Left ventricle myocardium inferior (tissue), 1 donor: ENCODE results near the gene FAM120B. TPM values are rescaled to one million over a fixed set of nuclear protein-coding genes. Genes with fewer than 3 reads are reported as not detected.

Experiments used
- DNase-seq: peaks from one replicate; pipeline ENCODE4 v3.0.0-alpha.2; 2020
- H3K27ac ChIP-seq: fragments of 200-600 bp; replicated peaks from 2 replicates; pipeline ENCODE4 v1.8.0; 2021
- H3K27me3 ChIP-seq: fragments of 200-600 bp; 2 replicates; pipeline ENCODE4 v1.8.0; 2021; ENCODE audit warnings: low read depth
- H3K36me3 ChIP-seq: fragments of 200-600 bp; 2 replicates; pipeline ENCODE4 v1.8.0; 2021
- H3K4me1 ChIP-seq: fragments of 200-600 bp; 2 replicates; pipeline ENCODE4 v1.8.0; 2021
- H3K4me3 ChIP-seq: fragments of 200-600 bp; 2 replicates; pipeline ENCODE4 v1.8.0; 2021; ENCODE audit warnings: mild to moderate bottlenecking, moderate library complexity
- H3K9me3 ChIP-seq: fragments of 200-600 bp; replicated peaks from 2 replicates; pipeline ENCODE4 v1.8.0; 2021
- intact Hi-C: fragments of 100-400 bp; cut with micrococcal nuclease; formaldehyde crosslinking; loops from one replicate; pipeline ENCODE4 v1.11.0; 2022
- total RNA-seq: library from RNA; stranded (reverse); fragmentation: NEBNext Ultra II Directional; extraction: Animal tissue kit (Norgen Biotek cat#: 25700); gene quantifications from one replicate; pipeline ENCODE4 v1.2.1, GENCODE V29; 2021
- TF ChIP-seq, protein P1 (sequence below): fragments of 200-600 bp; IDR thresholded peaks from 2 replicates; pipeline ENCODE4 v1.8.0; 2021; ENCODE audit warnings: antibody characterized with exemption, mild to moderate bottlenecking, borderline replicate concordance
- donor health status: DM: no; HTN: yes; CAD: no; lungs with severe emphysema.

Gene FAM120B
- total RNA-seq, 1 donor from 2014 or later: 20.1 TPM

DNA sequence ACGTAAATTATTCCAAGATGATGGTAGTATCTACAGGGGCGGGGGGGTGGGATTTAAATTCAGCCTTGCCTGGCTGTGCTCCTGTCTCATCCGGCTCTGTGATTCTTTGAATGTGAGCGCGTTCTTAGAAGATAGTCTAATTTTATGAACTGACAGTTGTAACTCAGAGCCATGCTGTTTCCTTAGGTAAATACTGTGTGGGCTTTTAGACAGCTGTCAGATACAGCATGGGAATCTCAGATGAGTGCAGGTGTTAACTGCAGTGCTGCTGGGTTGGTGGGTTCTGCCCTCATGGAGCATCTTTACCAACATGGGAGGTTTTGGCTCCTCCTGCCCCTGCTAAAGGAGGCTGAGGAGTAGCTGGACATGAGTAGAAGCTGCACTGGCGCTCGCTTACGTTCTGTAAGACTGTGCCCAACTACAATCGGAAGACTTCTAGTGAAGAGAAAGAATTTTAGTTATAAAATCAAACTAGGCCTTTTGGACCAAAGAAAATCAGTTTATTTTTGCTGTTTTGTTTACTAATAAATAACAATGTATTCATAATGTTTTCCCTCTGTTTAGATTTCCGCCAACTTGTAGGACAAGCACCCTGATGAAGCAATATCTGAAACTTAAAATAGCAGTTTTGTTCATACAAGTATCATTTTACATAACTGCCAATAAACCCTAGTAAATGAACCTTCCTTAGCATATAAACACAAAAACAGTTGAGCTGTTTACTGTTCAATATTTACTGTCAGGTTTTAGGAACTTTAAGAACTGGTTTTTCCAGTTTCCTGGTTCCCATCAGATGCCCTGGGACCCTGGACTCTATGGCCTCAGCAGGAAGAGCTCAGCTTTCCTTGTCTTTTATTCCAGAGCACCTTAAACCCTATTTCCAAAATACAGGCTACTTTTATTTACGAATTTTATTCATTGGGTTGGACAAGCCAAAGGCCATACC is 66.1 kb downstream of the FAM120B start:
- DNase-seq: no peak
- intact Hi-C loops: no loop called here
- no peak overlapping the region for H3K27ac ChIP-seq

DNA sequence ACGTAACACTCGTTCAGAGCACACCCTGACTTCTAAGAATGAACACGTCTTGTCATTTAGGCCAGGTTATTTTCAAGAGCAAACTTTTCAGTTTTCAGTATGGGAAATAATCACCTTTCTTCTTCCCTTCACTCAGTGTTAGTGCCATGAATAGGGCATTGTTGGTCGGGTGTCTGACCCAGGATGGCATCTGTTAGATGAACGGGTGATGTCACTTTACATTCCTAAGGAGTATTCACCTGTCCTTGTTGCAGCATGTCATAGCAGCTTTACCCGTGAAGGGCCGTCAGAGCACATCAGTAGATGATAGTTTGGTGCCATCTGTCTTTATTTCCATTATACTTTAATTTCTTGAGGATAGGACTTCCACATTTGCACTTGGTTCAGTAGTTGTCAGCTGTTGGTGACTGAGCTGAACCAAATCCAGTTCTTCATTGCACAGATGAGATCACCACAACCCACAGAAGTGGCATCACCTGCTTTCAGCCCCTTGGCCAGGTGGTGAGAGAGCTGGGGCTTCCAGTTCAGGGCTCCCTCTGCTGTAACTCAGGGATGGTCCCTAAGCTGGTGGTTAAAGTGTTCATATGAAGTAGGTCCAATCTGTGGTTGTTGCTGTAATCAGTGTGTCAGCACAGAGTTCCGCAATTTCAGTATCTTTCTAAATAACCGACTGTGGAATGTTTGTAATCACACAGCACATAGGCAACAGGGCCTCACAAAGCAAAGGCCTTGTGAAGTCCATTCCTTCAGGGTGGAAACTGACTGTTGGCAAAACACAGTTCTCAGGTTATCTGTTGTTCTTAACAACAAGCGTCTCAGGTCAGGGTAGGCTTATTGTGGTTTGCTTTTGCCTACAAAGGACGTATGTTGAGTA is 68.2 kb downstream of the FAM120B start:
- Histone ChIP-seq H3K4me1 (peaks cover 12% of the 10 kb centered on the region), H3K27ac (no peak overlapping the region), H3K27me3 (no peaks in the 10 kb centered on the region), H3K4me3 (no peak overlapping the region), H3K9me3 (no peaks in the 10 kb centered on the region), H3K36me3 (peaks cover 31% of the 10 kb centered on the region)
- no peak for DNase-seq
- TF ChIP-seq, protein P1, sequence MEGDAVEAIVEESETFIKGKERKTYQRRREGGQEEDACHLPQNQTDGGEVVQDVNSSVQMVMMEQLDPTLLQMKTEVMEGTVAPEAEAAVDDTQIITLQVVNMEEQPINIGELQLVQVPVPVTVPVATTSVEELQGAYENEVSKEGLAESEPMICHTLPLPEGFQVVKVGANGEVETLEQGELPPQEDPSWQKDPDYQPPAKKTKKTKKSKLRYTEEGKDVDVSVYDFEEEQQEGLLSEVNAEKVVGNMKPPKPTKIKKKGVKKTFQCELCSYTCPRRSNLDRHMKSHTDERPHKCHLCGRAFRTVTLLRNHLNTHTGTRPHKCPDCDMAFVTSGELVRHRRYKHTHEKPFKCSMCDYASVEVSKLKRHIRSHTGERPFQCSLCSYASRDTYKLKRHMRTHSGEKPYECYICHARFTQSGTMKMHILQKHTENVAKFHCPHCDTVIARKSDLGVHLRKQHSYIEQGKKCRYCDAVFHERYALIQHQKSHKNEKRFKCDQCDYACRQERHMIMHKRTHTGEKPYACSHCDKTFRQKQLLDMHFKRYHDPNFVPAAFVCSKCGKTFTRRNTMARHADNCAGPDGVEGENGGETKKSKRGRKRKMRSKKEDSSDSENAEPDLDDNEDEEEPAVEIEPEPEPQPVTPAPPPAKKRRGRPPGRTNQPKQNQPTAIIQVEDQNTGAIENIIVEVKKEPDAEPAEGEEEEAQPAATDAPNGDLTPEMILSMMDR: no peak
- intact Hi-C loops: no loop called here

More for the DNA sequence above, 66.1 kb downstream of the FAM120B start:
- Histone ChIP-seq H3K27me3 (no peaks in the 10 kb centered on the region), H3K36me3 (peaks cover 42% of the 10 kb centered on the region), H3K4me3 (no peak overlapping the region), H3K4me1 (no peaks in the 10 kb centered on the region), H3K9me3 (no peaks in the 10 kb centered on the region)
- TF ChIP-seq, protein P1: no peak

DNA sequence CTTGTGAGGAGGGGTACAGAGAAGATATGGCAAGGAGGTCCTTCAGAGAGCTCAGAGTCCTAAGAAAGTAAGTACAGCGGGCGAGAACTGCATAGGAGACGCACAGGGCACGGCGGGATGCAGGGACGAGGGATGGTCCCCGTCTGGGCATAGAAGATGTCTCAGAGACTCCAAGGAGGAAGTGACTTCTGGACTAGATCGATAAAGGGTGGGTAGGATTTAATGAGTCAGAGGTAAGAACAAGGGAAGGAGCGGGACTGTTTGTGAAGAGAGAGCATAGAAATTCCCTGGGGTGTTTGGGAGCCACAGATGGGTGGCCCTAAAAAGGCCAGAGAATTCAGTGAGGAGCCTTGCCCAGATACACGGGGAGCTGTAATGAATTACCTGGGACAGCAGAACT is 69.1 kb downstream of the FAM120B start:
- peaks cover 23% of the 10 kb centered on the region for H3K36me3 ChIP-seq
- no peak for DNase-seq
- no peaks in the 10 kb centered on the region for H3K9me3 ChIP-seq
- no peak overlapping the region for H3K27ac ChIP-seq
- intact Hi-C loops: no loop called here
- H3K4me3 ChIP-seq: no peak overlapping the region
- peaks cover 12% of the 10 kb centered on the region for H3K4me1 ChIP-seq
- no peaks in the 10 kb centered on the region for H3K27me3 ChIP-seq
- TF ChIP-seq, protein P1: no peak

DNA sequence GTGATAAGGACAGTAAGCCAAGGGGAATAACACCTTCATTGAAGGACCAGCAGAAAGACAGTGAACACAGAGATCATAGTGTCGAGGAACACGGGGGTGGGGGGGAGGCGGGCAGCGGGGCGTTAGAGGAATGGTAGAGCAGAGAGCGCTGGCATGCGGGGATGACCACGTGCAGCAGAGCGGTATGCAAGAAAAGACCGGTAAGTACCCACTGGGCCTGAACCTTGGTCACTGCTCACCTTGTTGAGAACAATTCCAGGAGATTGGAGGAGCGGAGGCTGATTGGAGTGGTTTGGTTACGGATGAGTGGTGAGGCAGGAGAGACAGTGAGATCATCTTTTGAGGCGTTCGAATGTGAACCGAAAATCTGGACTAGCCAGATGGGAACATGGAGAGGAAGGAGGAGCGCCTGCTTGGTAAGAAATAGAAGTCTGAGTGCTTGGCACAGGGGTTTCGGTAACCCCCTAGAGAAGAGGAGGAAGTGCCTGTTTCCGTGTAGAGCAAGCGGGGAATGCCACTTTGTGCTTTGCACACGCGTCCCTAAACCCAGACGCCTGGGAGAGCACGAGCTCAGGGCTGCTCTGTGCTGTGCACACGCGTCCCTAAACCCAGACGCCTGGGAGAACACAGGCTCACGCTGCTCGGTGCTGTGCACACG is 70.0 kb downstream of the FAM120B start:
- intact Hi-C loops: no loop called here
- no peak overlapping the region for H3K27ac ChIP-seq
- no peaks in the 10 kb centered on the region for H3K9me3 ChIP-seq
- no peaks in the 10 kb centered on the region for H3K27me3 ChIP-seq
- peaks cover 12% of the 10 kb centered on the region for H3K4me1 ChIP-seq
- no peak for DNase-seq
- TF ChIP-seq, protein P1: no peak
- no peak overlapping the region for H3K4me3 ChIP-seq
- peaks cover 16% of the 10 kb centered on the region for H3K36me3 ChIP-seq

DNA sequence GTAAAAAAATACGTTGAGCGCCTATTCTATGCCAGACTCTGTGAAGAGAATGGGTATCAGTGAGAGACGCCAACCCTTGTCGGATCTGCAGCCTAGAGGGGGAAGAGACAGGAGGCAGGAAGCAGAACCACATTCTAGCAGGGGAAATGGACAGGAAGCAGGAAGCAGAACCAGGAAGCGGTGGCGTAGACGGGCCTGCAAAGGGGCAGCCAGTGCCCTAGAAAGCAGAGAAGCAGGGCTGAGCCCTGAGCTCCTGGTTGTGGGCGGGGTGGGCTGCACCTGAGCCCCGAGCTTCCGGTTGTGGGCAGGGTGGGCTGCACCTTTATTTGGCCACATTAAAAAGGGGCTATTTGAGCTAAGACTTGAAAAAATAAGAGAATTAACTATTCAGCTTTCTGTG is 71.9 kb downstream of the FAM120B start:
- Histone ChIP-seq H3K4me1 (peaks cover 12% of the 10 kb centered on the region), H3K36me3 (peaks cover 13% of the 10 kb centered on the region), H3K27ac (no peak overlapping the region), H3K4me3 (no peak overlapping the region), H3K27me3 (no peaks in the 10 kb centered on the region), H3K9me3 (no peaks in the 10 kb centered on the region)
- TF ChIP-seq, protein P1: no peak
- intact Hi-C loops: no loop called here
- DNase-seq: no peak
